GM12878 (cell line): ENCODE data around the gene PCTP. TPM values are rescaled to one million over a fixed set of nuclear protein-coding genes. Genes with fewer than 3 reads are reported as not detected.

Experiments
- ATAC-seq: fragments of 200-7000 bp; cut with Tn5 transposase; 3 replicates; pipeline ENCODE4 v1.9.1; 2020; ENCODE audit warnings: mild to moderate bottlenecking, moderate library complexity
- BruUV-seq: library from RNA; stranded (reverse); fragments of 400-500 nt; replicated peaks from 2 replicates; lab custom pipeline; 2021; lab: Mats Ljungman, UMichigan
- CTCF ChIA-PET: fragments of 300-600 bp; sonication (Branson Sonifier 250); formaldehyde crosslinking; extraction: SDS; loops from one replicate; lab custom pipeline; 2021; ENCODE audit warnings: inconsistent platforms; lab: Yijun Ruan, JAX
- POLR2A ChIA-PET: fragments of 350-600 bp; formaldehyde crosslinking; extraction: SDS; loops from one replicate; lab custom pipeline; 2021; ENCODE audit warnings: inconsistent platforms; lab: Charles Lee
- RAD21 ChIA-PET: fragments of 300-600 bp; sonication (Branson Sonifier 250); formaldehyde crosslinking; loops from one replicate; lab custom pipeline; 2023; ENCODE audit warnings: antibody characterized with exemption; ENCODE audit not compliant: unreplicated experiment; lab: Charles Lee
- SMC1A ChIA-PET: fragments of 300-600 bp; sonication (Branson Sonifier 250); formaldehyde crosslinking; loops from one replicate; lab custom pipeline; 2023; ENCODE audit not compliant: unreplicated experiment, uncharacterized antibody; lab: Charles Lee
- DNase-seq: peaks from one replicate; pipeline ENCODE4 v3.0.0-alpha.2; 2011; ENCODE audit warnings: low read depth, low spot score
- FAIRE-seq: peaks from 3 replicates; lab custom pipeline; 2011; peaks lifted over from hg19 to GRCh38; lab: Jason Lieb, UNC
- H2AFZ ChIP-seq: 2 replicates; pipeline ENCODE4 v1.6.0; 2011; ENCODE audit warnings: low read depth, low read length, control low read depth; ENCODE audit not compliant: control insufficient read depth
- H3K27ac ChIP-seq: 2 replicates; pipeline ENCODE4 v1.5.1; 2011; ENCODE audit warnings: control low read depth; ENCODE audit not compliant: control insufficient read depth, insufficient read depth
- H3K27me3 ChIP-seq, 2 experiments: replicated peaks in 1 of 2; 2 replicates each; pipeline versions ENCODE4 v1.6.0 to v1.6.1; 2011; ENCODE audit warnings: low read length in 1 of 2; ENCODE audit not compliant: control insufficient read depth in 2 of 2, insufficient read depth in 2 of 2
- H3K36me3 ChIP-seq, 2 experiments: 2 replicates each; pipeline ENCODE4 v1.5.1; 2011; ENCODE audit warnings: low read length in 1 of 2; ENCODE audit not compliant: control insufficient read depth in 2 of 2, insufficient read depth in 2 of 2
- H3K4me1 ChIP-seq: 2 replicates; pipeline ENCODE4 v1.6.1; 2011; ENCODE audit warnings: mild to moderate bottlenecking, low read length, moderate library complexity, mixed read lengths; ENCODE audit not compliant: control insufficient read depth, insufficient read depth
- H3K4me2 ChIP-seq: 2 replicates; pipeline ENCODE4 v1.6.0; 2011; ENCODE audit warnings: control low read depth; ENCODE audit not compliant: control insufficient read depth, insufficient read depth
- H3K4me3 ChIP-seq: fragments of 200-600 bp; sonication (generic); 2 replicates; pipeline ENCODE4 v1.5.1; 2016
- H3K79me2 ChIP-seq: 2 replicates; pipeline ENCODE4 v1.6.0; 2011; ENCODE audit warnings: low read length; ENCODE audit not compliant: control insufficient read depth, insufficient read depth
- H3K9ac ChIP-seq: 2 replicates; pipeline ENCODE4 v1.8.0; 2011; ENCODE audit warnings: low read length, control low read depth, mixed read lengths; ENCODE audit not compliant: control insufficient read depth, insufficient read depth
- H3K9me3 ChIP-seq: replicated peaks from 3 replicates; pipeline ENCODE4 v1.5.1; 2011; ENCODE audit warnings: mild to moderate bottlenecking, low read length; ENCODE audit not compliant: control insufficient read depth, insufficient read depth
- H4K20me1 ChIP-seq: 2 replicates; pipeline ENCODE4 v1.6.0; 2011; ENCODE audit not compliant: control insufficient read depth, insufficient read depth
- SPI1 ChIP-seq: IDR thresholded peaks from 2 replicates; pipeline ENCODE4 v1.6.1; 2011; ENCODE audit warnings: low read depth, mild to moderate bottlenecking, low read length, moderate library complexity, borderline replicate concordance; ENCODE audit not compliant: insufficient read depth
- WGBS: methylation state at CpG from one replicate; pipeline ENCODE4 v1.1.6; 2016; ENCODE audit warnings: low lambda C conversion rate; ENCODE audit not compliant: insufficient replicate concordance, insufficient coverage; ENCODE audit errors: missing lambda C conversion rate; 5-methylcytosine and 5-hydroxymethylcytosine counted together
- in situ Hi-C: fragments of 300-500 bp; cut with MboI; formaldehyde crosslinking; loops from 9 replicates; pipeline ENCODE4 v1.14.3; 2018; ENCODE audit warnings: mixed read lengths
- intact Hi-C: fragments of 100-400 bp; cut with micrococcal nuclease; formaldehyde crosslinking; loops from one replicate; pipeline ENCODE4 v1.14.2; 2022; ENCODE audit not compliant: unreplicated experiment
- polyA plus RNA-seq, 11 experiments: library from polyadenylated mRNA; depleted of rRNA in 4 of 11; unstranded in 6 of 11; stranded (reverse) in 5 of 11; fragments of >200 nt; fragmentation: Nextera tagmentation in 4 of 11; fragmentation: Illumina TruSeq in 1 of 11; extraction: Ambion mirVana in 4 of 11; extraction: Trizol in 1 of 11; gene quantifications; 1 replicate in 1 of 11; 2 replicates in 10 of 11; pipeline versions ENCODE4 v1.2.1 to v1.2.3, GENCODE V29; 2011 to 2016; ENCODE audit warnings: inconsistent platforms in 2 of 11, missing spikeins in 2 of 11, low read depth in 1 of 11
- total RNA-seq, 4 experiments: library from RNA; depleted of rRNA in 3 of 4; stranded (reverse); fragments of >200 nt in 3 of 4; fragmentation: Illumina TruSeq in 1 of 4; extraction: Trizol in 1 of 4; gene quantifications; 2 replicates each; pipeline versions ENCODE4 v1.2.1 to v1.2.3, GENCODE V29; 2013 to 2021
- TF ChIP-seq, protein P1 (sequence below): IDR thresholded peaks from 2 replicates; pipeline ENCODE4 v1.6.1; 2012; ENCODE audit warnings: improper control_type of control experiment, low read depth, low read length; ENCODE audit not compliant: insufficient replicate concordance

The PCTP gene
- total and polyA plus RNA-seq, 10 of the 15 experiments (the other 5 are each of a cell fraction or from before 2014, with no cell fraction given) = 1.4 to 26.8 (median 3.7) TPM

DNA sequence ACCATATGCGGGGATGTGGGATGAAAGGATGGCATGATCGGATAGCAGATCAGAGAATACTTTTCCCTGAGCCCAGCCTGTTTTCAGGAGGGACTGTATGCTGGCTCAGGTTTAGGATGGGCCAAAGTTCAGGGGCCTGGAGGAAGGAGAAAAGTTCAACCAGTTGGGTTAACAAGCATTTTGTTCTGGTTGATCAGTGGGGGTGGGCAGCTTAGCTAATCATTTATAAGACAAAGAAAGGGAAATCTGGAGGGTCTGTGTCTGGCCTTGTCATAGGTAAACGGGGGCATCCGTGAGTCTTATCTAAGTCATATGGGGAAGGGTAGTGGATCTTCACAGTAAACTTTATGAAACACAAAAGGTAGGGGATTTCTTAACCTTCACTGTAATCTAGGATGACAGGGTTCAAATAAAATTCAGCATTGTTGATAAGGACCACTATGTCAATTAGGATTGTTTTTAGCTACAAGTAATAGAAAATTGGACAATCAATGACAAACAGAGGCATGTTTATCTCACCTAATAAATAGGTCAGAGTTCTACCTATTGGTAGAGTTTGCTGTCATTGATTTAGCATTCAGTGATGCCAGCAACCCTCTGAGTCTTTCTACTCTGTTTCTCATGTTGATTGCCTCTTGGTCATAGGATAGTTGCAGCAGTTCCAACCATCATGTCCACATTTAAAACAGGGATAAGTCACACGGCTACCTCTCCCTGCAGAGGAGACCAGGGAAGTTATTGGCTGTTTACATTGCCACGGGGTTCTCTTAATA, 11.4 kb downstream of the PCTP start:
- no peaks in the 10 kb centered on the region for H3K9me3 ChIP-seq
- ChIA-PET POLR2A (no interaction called here), SMC1A (interaction anchor here (0.7 kb wide), 1 partner anchor 12 kb away, joined by 3 read pairs; the partner anchor contains the start of gene PCTP), RAD21 (no interaction called here), CTCF (interaction anchor here (0.9 kb wide), 1 partner anchor 12 kb away, joined by 3 read pairs; no protein-coding TSS in a partner anchor)
- no peaks in the 10 kb centered on the region for H3K36me3 ChIP-seq
- TF ChIP-seq, protein P1, sequence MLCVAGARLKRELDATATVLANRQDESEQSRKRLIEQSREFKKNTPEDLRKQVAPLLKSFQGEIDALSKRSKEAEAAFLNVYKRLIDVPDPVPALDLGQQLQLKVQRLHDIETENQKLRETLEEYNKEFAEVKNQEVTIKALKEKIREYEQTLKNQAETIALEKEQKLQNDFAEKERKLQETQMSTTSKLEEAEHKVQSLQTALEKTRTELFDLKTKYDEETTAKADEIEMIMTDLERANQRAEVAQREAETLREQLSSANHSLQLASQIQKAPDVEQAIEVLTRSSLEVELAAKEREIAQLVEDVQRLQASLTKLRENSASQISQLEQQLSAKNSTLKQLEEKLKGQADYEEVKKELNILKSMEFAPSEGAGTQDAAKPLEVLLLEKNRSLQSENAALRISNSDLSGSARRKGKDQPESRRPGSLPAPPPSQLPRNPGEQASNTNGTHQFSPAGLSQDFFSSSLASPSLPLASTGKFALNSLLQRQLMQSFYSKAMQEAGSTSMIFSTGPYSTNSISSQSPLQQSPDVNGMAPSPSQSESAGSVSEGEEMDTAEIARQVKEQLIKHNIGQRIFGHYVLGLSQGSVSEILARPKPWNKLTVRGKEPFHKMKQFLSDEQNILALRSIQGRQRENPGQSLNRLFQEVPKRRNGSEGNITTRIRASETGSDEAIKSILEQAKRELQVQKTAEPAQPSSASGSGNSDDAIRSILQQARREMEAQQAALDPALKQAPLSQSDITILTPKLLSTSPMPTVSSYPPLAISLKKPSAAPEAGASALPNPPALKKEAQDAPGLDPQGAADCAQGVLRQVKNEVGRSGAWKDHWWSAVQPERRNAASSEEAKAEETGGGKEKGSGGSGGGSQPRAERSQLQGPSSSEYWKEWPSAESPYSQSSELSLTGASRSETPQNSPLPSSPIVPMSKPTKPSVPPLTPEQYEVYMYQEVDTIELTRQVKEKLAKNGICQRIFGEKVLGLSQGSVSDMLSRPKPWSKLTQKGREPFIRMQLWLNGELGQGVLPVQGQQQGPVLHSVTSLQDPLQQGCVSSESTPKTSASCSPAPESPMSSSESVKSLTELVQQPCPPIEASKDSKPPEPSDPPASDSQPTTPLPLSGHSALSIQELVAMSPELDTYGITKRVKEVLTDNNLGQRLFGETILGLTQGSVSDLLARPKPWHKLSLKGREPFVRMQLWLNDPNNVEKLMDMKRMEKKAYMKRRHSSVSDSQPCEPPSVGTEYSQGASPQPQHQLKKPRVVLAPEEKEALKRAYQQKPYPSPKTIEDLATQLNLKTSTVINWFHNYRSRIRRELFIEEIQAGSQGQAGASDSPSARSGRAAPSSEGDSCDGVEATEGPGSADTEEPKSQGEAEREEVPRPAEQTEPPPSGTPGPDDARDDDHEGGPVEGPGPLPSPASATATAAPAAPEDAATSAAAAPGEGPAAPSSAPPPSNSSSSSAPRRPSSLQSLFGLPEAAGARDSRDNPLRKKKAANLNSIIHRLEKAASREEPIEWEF = no peak
- TF ChIP-seq SPI1 = no peak
- H3K79me2 ChIP-seq = no peaks in the 10 kb centered on the region
- intact Hi-C loops = no loop called here
- H4K20me1 ChIP-seq = no peaks in the 10 kb centered on the region
- no TSS peak for BruUV-seq
- H3K27me3 ChIP-seq = no peaks in the 10 kb centered on the region
- in situ Hi-C loops = no loop called here
- WGBS = 88% methylated on average over 6 of the region's 6 CpGs
- no peak overlapping the region for H3K9ac ChIP-seq
- H3K4me1 ChIP-seq = no peaks in the 10 kb centered on the region
- H3K4me3 ChIP-seq = no peak overlapping the region
- no peak overlapping the region for H3K27ac ChIP-seq
- no peak overlapping the region for H3K4me2 ChIP-seq
- DNase-seq = no peak
- no peak for ATAC-seq
- H2AFZ ChIP-seq = no peak overlapping the region
- no peak for FAIRE-seq
